CD14-positive monocyte (primary cell): ENCODE results near the gene PRSS22. TPM values are rescaled to one million over a fixed set of nuclear protein-coding genes. Genes with fewer than 3 reads are reported as not detected.

Experiments
- DNase-seq, 3 donors: peaks; one replicate each; pipeline ENCODE4 v3.0.0-alpha.2; 2011 to 2022
- H2AFZ ChIP-seq: 2 replicates; pipeline ENCODE4 v1.6.0; 2012; ENCODE audit warnings: mild to moderate bottlenecking, low read depth, low read length, inconsistent platforms; ENCODE audit not compliant: insufficient read depth, poor library complexity, severe bottlenecking
- H3K27ac ChIP-seq, 2 donors: 1 replicate in 1 of 2; 2 replicates in 1 of 2; pipeline ENCODE4 v1.5.1; 2012 to 2013; ENCODE audit warnings: low read length in 2 of 2, control low read depth in 1 of 2, inconsistent platforms in 1 of 2, low read depth in 1 of 2, mild to moderate bottlenecking in 1 of 2
- H3K27me3 ChIP-seq, 2 donors: one replicate each; pipeline versions ENCODE4 v1.6.0 to v1.6.1; 2011 to 2013; ENCODE audit warnings: low read length in 2 of 2; ENCODE audit not compliant: control insufficient read depth in 2 of 2, insufficient read depth in 2 of 2
- H3K36me3 ChIP-seq, 2 donors: replicated peaks in 1 of 2; 1 replicate in 1 of 2; 2 replicates in 1 of 2; pipeline versions ENCODE4 v1.5.1 to v1.6.1; 2012 to 2013; ENCODE audit warnings: low read length in 2 of 2, control low read depth in 1 of 2, inconsistent platforms in 1 of 2, mild to moderate bottlenecking in 1 of 2; ENCODE audit not compliant: insufficient read depth in 2 of 2, control insufficient read depth in 1 of 2
- H3K4me1 ChIP-seq, 2 donors: 1 replicate in 1 of 2; 2 replicates in 1 of 2; pipeline versions ENCODE4 v1.5.1 to v1.6.1; 2012 to 2013; ENCODE audit warnings: low read length in 2 of 2, control low read depth in 1 of 2, inconsistent platforms in 1 of 2, mild to moderate bottlenecking in 1 of 2, moderate library complexity in 1 of 2; ENCODE audit not compliant: insufficient read depth in 2 of 2, control insufficient read depth in 1 of 2
- H3K4me2 ChIP-seq: replicated peaks from 2 replicates; pipeline ENCODE3; 2012; ENCODE audit warnings: low read length, moderate library complexity, mild to moderate bottlenecking; ENCODE audit not compliant: poor library complexity, severe bottlenecking; ENCODE audit errors: extremely low read depth
- H3K4me3 ChIP-seq, 3 experiments: fragments of 200-600 bp in 1 of 3; sonication (generic) in 1 of 3; replicated peaks in 1 of 3; 1 replicate in 2 of 3; 2 replicates in 1 of 3; pipeline ENCODE4 v1.5.1; 2011 to 2013; ENCODE audit warnings: low read length in 3 of 3, mild to moderate bottlenecking in 3 of 3, control low read depth in 2 of 3, low read depth in 2 of 3, inconsistent platforms in 1 of 3, moderate library complexity in 1 of 3
- H3K79me2 ChIP-seq: 2 replicates; pipeline ENCODE4 v1.6.0; 2012; ENCODE audit warnings: mild to moderate bottlenecking, control low read depth, inconsistent platforms, low read length, moderate library complexity; ENCODE audit not compliant: insufficient read depth
- H3K9ac ChIP-seq: 2 replicates; pipeline ENCODE4 v1.6.0; 2017; ENCODE audit warnings: low read length, mild to moderate bottlenecking; ENCODE audit not compliant: insufficient read depth, poor library complexity, severe bottlenecking
- H3K9me3 ChIP-seq, 2 donors: replicated peaks in 1 of 2; 1 replicate in 1 of 2; 2 replicates in 1 of 2; pipeline versions ENCODE4 v1.5.1 to v1.6.1; 2012 to 2013; ENCODE audit warnings: low read length in 2 of 2, control low read depth in 1 of 2; ENCODE audit not compliant: control insufficient read depth in 1 of 2, insufficient read depth in 1 of 2
- H4K20me1 ChIP-seq: 2 replicates; pipeline ENCODE4 v1.6.0; 2012; ENCODE audit warnings: mild to moderate bottlenecking, low read length, control low read depth, moderate library complexity; ENCODE audit not compliant: insufficient read depth
- H3K27ac Mint-ChIP-seq, 7 donors: one replicate each; pipeline ENCODE4 v1.8.0; 2020; ENCODE audit warnings: mild to moderate bottlenecking in 7 of 7, mixed read lengths in 7 of 7, moderate library complexity in 6 of 7, inconsistent platforms in 2 of 7
- H3K27me3 Mint-ChIP-seq, 3 donors: one replicate each; pipeline ENCODE4 v1.8.0; 2021 to 2022; ENCODE audit warnings: low read depth in 3 of 3, mild to moderate bottlenecking in 3 of 3, mixed read lengths in 3 of 3, moderate library complexity in 3 of 3, inconsistent platforms in 1 of 3
- H3K36me3 Mint-ChIP-seq, 2 donors: one replicate each; pipeline ENCODE4 v1.8.0; 2020; ENCODE audit warnings: mixed read lengths in 2 of 2, inconsistent platforms in 1 of 2, mild to moderate bottlenecking in 1 of 2
- H3K4me1 Mint-ChIP-seq: one replicate; pipeline ENCODE4 v1.8.0; 2020; ENCODE audit warnings: mild to moderate bottlenecking, mixed read lengths
- H3K4me3 Mint-ChIP-seq, 2 donors: one replicate each; pipeline ENCODE4 v1.8.0; 2020; ENCODE audit warnings: mild to moderate bottlenecking in 2 of 2, mixed read lengths in 2 of 2, moderate library complexity in 1 of 2
- H3K9me3 Mint-ChIP-seq, 7 donors: one replicate each; pipeline ENCODE4 v1.8.0; 2020 to 2022; ENCODE audit warnings: mixed read lengths in 7 of 7, mild to moderate bottlenecking in 6 of 7, moderate library complexity in 6 of 7, inconsistent platforms in 2 of 7
- CTCF ChIP-seq: fragments of 200-600 bp; IDR thresholded peaks from one replicate; pipeline ENCODE4 v1.8.0; 2022; ENCODE audit warnings: antibody characterized with exemption, mild to moderate bottlenecking
- WGBS: methylation state at CpG from one replicate; pipeline ENCODE4 v1.1.5; 2013; ENCODE audit warnings: missing lambda C conversion rate; ENCODE audit not compliant: insufficient coverage; 5-methylcytosine and 5-hydroxymethylcytosine counted together
- intact Hi-C, 2 donors: fragments of 100-400 bp; cut with micrococcal nuclease; formaldehyde crosslinking; loops; one replicate each; pipeline versions ENCODE4 v1.15.0 to v1.15.1; 2023
- polyA plus RNA-seq, 3 donors: library from polyadenylated mRNA; depleted of rRNA in 1 of 3; unstranded in 2 of 3; stranded (reverse) in 1 of 3; fragments of 300-500 nt in 2 of 3; fragments of >200 nt in 1 of 3; fragmentation: Illumina TruSeq in 2 of 3; gene quantifications; 1 replicate in 2 of 3; 2 replicates in 1 of 3; pipeline ENCODE4 v1.2.3, GENCODE V29; 2012 to 2021

Gene PRSS22
- polyA plus RNA-seq, 3 donors = not detected

- Mint-ChIP-seq H3K27ac (peak overlapping the region in 2 of 7 donors; percentile 25 to 37), H3K9me3 (peaks cover 0 to 3% (median 0%) of the 10 kb centered on the region in 7 donors), H3K4me3 (peak overlapping the region; percentile 62 to 67), H3K4me1 (peaks cover 14% of the 10 kb centered on the region), H3K36me3 (no peaks in the 10 kb centered on the region), H3K27me3 (peaks cover 5 to 17% (median 8%) of the 10 kb centered on the region in 3 donors)
- H2AFZ ChIP-seq = peak overlapping the region; percentile 72
- H3K79me2 ChIP-seq = no peaks in the 10 kb centered on the region
- H3K9ac ChIP-seq = no peak overlapping the region
- H3K9me3 ChIP-seq = no peaks in the 10 kb centered on the region
- no peak overlapping the region for H3K27ac ChIP-seq
- peak; percentile 41 to 75 (median 43) for DNase-seq
- intact Hi-C loops = no loop called here
- peak overlapping the region in 2 of 3 experiments; percentile 21 to 51 for H3K4me3 ChIP-seq
- peak overlapping the region; percentile 65 for H3K4me2 ChIP-seq
- H3K4me1 ChIP-seq = peaks cover 13% of the 10 kb centered on the region in 2 donors
- 24% methylated on average over 34 of the region's 40 CpGs for WGBS
- H3K36me3 ChIP-seq = no peaks in the 10 kb centered on the region
- no peaks in the 10 kb centered on the region for H4K20me1 ChIP-seq
- H3K27me3 ChIP-seq = no peaks in the 10 kb centered on the region
- TF ChIP-seq CTCF = peak; percentile 77
These were observed 15.5 kb downstream of the PRSS22 start for GRCh38 chr16:2842340-2843000.

DNA sequence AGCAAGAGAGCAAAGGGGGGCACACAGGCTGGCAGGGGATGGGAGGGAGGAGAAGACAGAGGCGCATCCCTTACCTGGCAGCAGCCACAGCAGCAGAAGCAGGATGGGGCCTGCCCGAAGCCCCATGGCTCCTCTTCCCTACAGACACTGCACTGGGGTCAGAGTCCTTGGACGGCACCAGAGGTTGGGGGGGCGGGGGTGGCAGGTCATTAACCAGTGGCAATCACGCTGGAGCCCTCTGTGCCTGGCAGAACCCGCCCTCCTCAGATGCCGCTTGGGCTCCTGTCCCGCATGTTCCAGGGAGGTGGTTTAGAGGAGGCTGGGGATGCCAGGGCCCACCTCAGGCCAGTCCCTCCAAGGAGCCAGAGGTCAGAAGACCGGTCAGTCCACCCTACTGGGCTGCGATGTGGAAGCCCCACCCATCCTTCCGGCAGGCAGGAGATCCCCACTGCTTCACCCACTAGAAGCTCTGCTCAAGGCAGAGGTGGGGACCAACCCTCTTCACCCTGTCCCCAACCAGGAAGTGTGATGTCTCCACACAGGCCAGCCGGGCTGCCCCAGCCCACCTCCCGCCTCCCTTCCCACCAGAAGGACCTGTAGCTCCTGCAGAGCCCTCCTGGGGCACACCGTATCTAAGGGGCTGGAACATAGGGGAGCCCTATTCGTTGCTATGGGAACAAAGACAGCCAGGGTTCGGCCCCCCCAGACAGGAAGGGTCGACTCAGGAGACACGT is 16.2 kb downstream of the PRSS22 start:
- peaks cover 5 to 14% (median 8%) of the 10 kb centered on the region in 3 donors for H3K27me3 Mint-ChIP-seq

More for the DNA sequence above, 16.2 kb downstream of the PRSS22 start:
- no peaks in the 10 kb centered on the region for H3K36me3 ChIP-seq
- peak overlapping the region in 1 of 7 donors; percentile 51 for H3K27ac Mint-ChIP-seq
- no peaks in the 10 kb centered on the region for H4K20me1 ChIP-seq
- no peak overlapping the region for H3K9ac ChIP-seq
- peak overlapping the region; percentile 65 for H3K4me2 ChIP-seq
- no peak overlapping the region for H3K27ac ChIP-seq
- H3K4me3 ChIP-seq = peak overlapping the region in 2 of 3 experiments; percentile 21 to 51
- WGBS = 63% methylated on average over 10 of the region's 18 CpGs
- no peaks in the 10 kb centered on the region for H3K9me3 ChIP-seq
- H3K9me3 Mint-ChIP-seq = peaks cover 0 to 3% (median 1%) of the 10 kb centered on the region in 7 donors
- H3K79me2 ChIP-seq = no peaks in the 10 kb centered on the region
- DNase-seq = no peak
- H3K27me3 ChIP-seq = no peaks in the 10 kb centered on the region
- no peaks in the 10 kb centered on the region for H3K36me3 Mint-ChIP-seq
- H3K4me1 Mint-ChIP-seq = peaks cover 14% of the 10 kb centered on the region
- intact Hi-C loops = no loop called here
- peak overlapping the region; percentile 72 for H2AFZ ChIP-seq
- TF ChIP-seq CTCF = no peak
- H3K4me3 Mint-ChIP-seq = peak overlapping the region; percentile 62 to 67
- peaks cover 13% of the 10 kb centered on the region in 2 donors for H3K4me1 ChIP-seq
